GM03348 (cell line): ENCODE results near the gene SMTN.
"Not testable (repeated sequence)": the region's sequence is repeated elsewhere in the genome, so short reads cannot be mapped to it uniquely, and the experiment has no call there.

Experiments
- DNase-seq: peaks from one replicate; pipeline ENCODE4 v3.0.0; 2012; ENCODE audit warnings: low spot score

The SMTN gene

GRCh38 chr22:31090217-31091085 lies 9.3 kb downstream of the SMTN start:
- DNase-seq, result no peak

GRCh38 chr22:31091106-31091975 lies 10.2 kb downstream of the SMTN start:
- no peak for DNase-seq

- no peak for DNase-seq
These were observed 11.0 kb downstream of the SMTN start for GRCh38 chr22:31092161-31092560.

GRCh38 chr22:31093086-31093850 lies 12.2 kb downstream of the SMTN start:
- no peak for DNase-seq

- no peak for DNase-seq
These were observed 13.0 kb downstream of the SMTN start for GRCh38 chr22:31094021-31094551.

GRCh38 chr22:31094741-31095140 lies 13.6 kb downstream of the SMTN start:
- no peak for DNase-seq

GRCh38 chr22:31095637-31096249 lies 14.6 kb downstream of the SMTN start:
- no peak for DNase-seq

- DNase-seq, result no peak
These were observed 15.7 kb downstream of the SMTN start for GRCh38 chr22:31096657-31097279.

- DNase-seq, result not testable (repeated sequence)
These were observed 16.4 kb downstream of the SMTN start for GRCh38 chr22:31097539-31097938.

- DNase-seq, result no peak
These were observed 17.0 kb downstream of the SMTN start for GRCh38 chr22:31097941-31098631.

GRCh38 chr22:31098632-31099110 lies 17.6 kb downstream of the SMTN start:
- no peak for DNase-seq

GRCh38 chr22:31099386-31099785 lies 18.3 kb downstream of the SMTN start:
- no peak for DNase-seq

GRCh38 chr22:31099841-31100761 lies 19.0 kb downstream of the SMTN start:
- DNase-seq, result no peak

GRCh38 chr22:31100762-31101525 lies 19.8 kb downstream of the SMTN start:
- no peak for DNase-seq

GRCh38 chr22:31102441-31103081 lies 21.4 kb downstream of the SMTN start:
- DNase-seq, result peak; percentile 91

GRCh38 chr22:31103111-31103510 lies 22.0 kb downstream of the SMTN start:
- DNase-seq, result no peak

GRCh38 chr22:31103899-31104694 lies 23.0 kb downstream of the SMTN start:
- no peak for DNase-seq
